H1 (cell line): ENCODE data around the gene AGR3. TPM values are rescaled to one million over a fixed set of nuclear protein-coding genes. Genes with fewer than 3 reads are reported as not detected.

Experiments
- BRCA1 ChIP-seq: IDR thresholded peaks from 2 replicates; pipeline ENCODE4 v1.6.1; 2012; ENCODE audit warnings: low read depth, low read length, improper control_type of control experiment
- CHD7 ChIP-seq: fragments of 300-600 bp; sonication (generic); IDR thresholded peaks from 2 replicates; pipeline ENCODE4 v1.7.1; 2012; ENCODE audit warnings: low read length, moderate library complexity, mild to moderate bottlenecking, inconsistent platforms; ENCODE audit not compliant: insufficient replicate concordance
- TAF1 ChIP-seq: IDR thresholded peaks from 2 replicates; pipeline ENCODE4 v1.6.1; 2011; ENCODE audit warnings: mild to moderate bottlenecking, low read depth, low read length
- YY1 ChIP-seq: IDR thresholded peaks from 2 replicates; pipeline ENCODE4 v1.6.1; 2011; ENCODE audit warnings: low read depth, mild to moderate bottlenecking, low read length
- polyA plus RNA-seq, 7 experiments: library from polyadenylated mRNA; depleted of rRNA in 3 of 7; stranded (reverse) in 5 of 7; unstranded in 2 of 7; fragments of >200 nt in 5 of 7; fragments of 200-250 nt in 2 of 7; gene quantifications; 1 replicate in 5 of 7; 2 replicates in 1 of 7; 4 replicates in 1 of 7; pipeline versions ENCODE4 v1.2.1 to v1.2.3, GENCODE V29; 2011 to 2013; ENCODE audit warnings: missing spikeins in 2 of 7, mixed read lengths in 2 of 7
- total RNA-seq: library from RNA; stranded (reverse); fragmentation: NEBNext Ultra II Directional; extraction: Animal tissue kit (Norgen Biotek cat#: 25700); gene quantifications from 2 replicates; pipeline ENCODE4 v1.2.1, GENCODE V29; 2021

Gene AGR3
- total and polyA plus RNA-seq, 2 of the 8 experiments (the other 6 are each of a cell fraction or from before 2014, with no cell fraction given) = not detected

- TF ChIP-seq CHD7 (no peak), BRCA1 (no peak), YY1 (no peak), TAF1 (no peak)
Measured at GRCh38 chr7:16838386-16838785, 43.4 kb downstream of the AGR3 start (continued).
